SH-SY5Y (cell line): ENCODE results near the gene TLCD3B.

Experiments used
- GATA2 ChIP-seq: IDR thresholded peaks from 2 replicates; pipeline ENCODE4 v1.6.1; 2011; ENCODE audit warnings: mild to moderate bottlenecking, low read depth, low read length
- GATA3 ChIP-seq: IDR thresholded peaks from 2 replicates; pipeline ENCODE4 v1.6.1; 2011; ENCODE audit warnings: low read depth, mild to moderate bottlenecking, low read length, moderate library complexity

Gene TLCD3B

GRCh38 chr16:29993191-29993902 lies 37.7 kb downstream of the TLCD3B start:
- TF ChIP-seq GATA2 = no peak
- TF ChIP-seq GATA3 = no peak

DNA sequence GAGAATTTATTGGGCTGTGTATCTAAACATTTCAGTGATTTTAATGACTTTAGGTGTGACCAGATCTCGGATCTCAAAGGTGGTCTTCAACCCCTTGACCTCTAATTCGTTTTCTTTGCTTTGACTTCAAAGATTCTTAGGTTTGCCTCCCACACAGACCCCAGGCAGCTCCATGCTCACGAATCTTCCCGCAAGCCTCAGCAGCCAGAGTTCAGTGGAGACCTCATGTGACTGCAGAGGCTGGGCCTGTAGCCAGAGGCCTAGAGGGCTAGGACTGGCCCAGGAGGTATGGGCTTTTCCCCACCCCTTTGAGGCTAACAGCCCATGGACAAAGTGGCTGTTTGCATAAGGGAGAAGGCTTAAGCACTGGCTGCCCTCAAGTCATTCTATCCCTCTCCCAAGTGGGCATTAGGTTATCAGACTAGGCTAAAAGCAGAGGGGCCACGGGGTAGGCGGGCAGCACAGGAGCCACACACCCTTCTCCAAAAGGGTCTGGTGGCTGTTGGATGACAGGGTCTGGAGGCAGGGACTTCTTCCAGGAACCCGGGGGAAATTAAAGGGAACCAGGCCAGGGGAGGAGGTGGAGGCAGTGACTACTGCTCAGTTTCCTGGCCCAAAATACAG lies 38.6 kb downstream of the TLCD3B start:
- TF ChIP-seq GATA3 = no peak
- TF ChIP-seq GATA2 = no peak

DNA sequence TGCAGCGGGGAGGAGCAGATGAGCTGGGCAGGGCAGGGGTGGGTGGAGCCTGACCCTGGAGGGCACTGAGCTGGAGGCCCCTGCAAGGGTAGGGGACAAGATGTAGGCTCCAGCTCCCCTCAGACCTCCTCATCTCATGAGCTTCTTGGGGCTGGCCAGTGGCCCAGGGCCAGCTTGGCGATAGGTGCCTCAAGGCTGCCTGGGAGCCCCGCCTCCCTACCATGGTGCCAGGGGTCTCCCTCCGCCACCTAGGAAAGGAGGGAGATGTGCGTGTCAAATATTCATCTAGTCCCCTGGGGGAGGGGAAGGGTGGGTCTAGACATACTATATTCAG lies 39.5 kb downstream of the TLCD3B start:
- TF ChIP-seq GATA3 = no peak

DNA sequence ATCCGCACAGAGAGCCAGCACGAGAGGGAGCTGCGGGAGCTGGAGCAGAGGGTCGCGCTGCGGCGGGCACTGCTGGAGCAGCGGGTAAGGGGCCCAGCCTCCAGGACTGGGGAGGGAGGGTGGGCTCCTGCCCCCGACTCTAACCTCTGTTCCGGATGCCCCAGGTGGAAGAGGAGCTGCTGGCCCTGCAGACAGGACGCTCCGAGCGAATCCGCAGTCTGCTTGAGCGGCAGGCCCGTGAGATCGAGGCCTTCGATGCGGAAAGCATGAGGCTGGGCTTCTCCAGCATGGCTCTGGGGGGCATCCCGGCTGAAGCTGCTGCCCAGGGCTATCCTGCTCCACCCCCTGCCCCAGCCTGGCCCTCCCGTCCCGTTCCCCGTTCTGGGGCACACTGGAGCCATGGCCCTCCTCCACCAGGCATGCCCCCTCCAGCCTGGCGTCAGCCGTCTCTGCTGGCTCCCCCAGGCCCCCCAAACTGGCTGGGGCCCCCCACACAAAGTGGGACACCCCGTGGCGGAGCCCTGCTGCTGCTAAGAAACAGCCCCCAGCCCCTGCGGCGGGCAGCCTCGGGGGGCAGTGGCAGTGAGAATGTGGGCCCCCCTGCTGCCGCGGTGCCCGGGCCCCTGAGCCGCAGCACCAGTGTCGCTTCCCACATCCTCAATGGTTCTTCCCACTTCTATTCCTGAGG lies 40.0 kb downstream of the TLCD3B start:
- TF ChIP-seq GATA2 = no peak
- TF ChIP-seq GATA3 = no peak

GRCh38 chr16:29990034-29990433 lies 41.0 kb downstream of the TLCD3B start:
- TF ChIP-seq GATA3 (no peak), GATA2 (no peak)

- TF ChIP-seq GATA3 (no peak), GATA2 (no peak)
Observed at GRCh38 chr16:29989111-29989858, 41.8 kb downstream of the TLCD3B start.

GRCh38 chr16:29988346-29989075 lies 42.6 kb downstream of the TLCD3B start:
- TF ChIP-seq GATA3 (no peak), GATA2 (no peak)

- TF ChIP-seq GATA2 (no peak), GATA3 (no peak)
Observed at GRCh38 chr16:29987371-29988085, 43.5 kb downstream of the TLCD3B start.

DNA sequence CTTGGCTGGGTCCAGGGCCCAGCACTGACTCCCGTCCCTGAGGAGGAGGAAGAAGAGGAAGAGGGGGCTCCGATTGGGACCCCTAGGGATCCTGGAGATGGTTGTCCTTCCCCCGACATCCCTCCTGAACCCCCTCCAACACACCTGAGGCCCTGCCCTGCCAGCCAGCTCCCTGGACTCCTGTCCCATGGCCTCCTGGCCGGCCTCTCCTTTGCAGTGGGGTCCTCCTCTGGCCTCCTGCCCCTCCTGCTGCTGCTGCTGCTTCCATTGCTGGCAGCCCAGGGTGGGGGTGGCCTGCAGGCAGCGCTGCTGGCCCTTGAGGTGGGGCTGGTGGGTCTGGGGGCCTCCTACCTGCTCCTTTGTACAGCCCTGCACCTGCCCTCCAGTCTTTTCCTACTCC lies 44.1 kb downstream of the TLCD3B start:
- TF ChIP-seq GATA3 (no peak), GATA2 (no peak)

DNA sequence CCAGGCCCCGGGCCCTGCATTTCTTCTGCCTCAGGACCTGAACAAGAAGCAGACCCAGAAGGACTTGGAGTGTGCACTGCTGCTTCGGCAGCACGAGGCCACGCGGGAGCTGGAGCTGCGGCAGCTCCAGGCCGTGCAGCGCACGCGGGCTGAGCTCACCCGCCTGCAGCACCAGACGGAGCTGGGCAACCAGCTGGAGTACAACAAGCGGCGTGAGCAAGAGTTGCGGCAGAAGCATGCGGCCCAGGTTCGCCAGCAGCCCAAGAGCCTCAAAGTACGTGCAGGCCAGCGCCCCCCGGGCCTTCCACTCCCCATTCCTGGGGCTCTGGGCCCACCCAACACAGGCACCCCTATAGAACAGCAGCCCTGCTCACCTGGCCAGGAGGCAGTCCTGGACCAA lies 44.8 kb downstream of the TLCD3B start:
- TF ChIP-seq GATA2 (no peak), GATA3 (no peak)

DNA sequence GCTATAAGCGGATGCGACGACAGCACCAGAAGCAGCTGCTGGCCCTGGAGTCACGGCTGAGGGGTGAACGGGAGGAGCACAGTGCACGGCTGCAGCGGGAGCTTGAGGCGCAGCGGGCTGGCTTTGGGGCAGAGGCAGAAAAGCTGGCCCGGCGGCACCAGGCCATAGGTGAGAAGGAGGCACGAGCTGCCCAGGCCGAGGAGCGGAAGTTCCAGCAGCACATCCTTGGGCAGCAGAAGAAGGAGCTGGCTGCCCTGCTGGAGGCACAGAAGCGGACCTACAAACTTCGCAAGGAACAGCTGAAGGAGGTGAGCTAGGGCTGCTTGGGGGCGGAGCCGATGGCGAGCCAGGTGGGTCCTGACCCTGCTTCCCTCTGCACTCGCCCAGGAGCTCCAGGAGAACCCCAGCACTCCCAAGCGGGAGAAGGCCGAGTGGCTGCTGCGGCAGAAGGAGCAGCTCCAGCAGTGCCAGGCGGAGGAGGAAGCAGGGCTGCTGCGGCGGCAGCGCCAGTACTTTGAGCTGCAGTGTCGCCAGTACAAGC lies 45.7 kb downstream of the TLCD3B start:
- no peak for TF ChIP-seq GATA2
- TF ChIP-seq GATA3 = no peak

DNA sequence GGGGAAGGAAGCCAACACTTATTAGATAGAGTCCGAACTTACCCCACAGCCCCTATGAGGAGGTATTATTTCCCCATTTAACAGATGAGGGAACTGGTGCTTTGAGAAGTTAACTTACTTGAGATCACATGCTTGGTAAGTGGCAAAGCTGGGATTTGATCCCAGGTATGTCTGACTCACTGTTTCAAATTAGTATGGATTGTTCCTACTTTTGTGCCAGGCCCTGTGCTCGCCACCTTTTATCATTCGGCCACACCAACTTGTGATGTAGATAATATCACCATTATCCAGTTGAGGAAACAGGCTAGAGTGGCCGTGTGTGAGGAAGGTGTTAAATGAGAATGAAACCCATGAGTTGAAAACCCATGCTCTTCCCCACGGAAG lies 46.3 kb downstream of the TLCD3B start:
- TF ChIP-seq GATA2 = no peak
- no peak for TF ChIP-seq GATA3

GRCh38 chr16:29984137-29984763 lies 46.8 kb downstream of the TLCD3B start:
- TF ChIP-seq GATA3 (no peak), GATA2 (no peak)
